Ishikawa (cell line): ENCODE data around the gene ACYP2.

Experiments used
- CEBPB ChIP-seq: IDR thresholded peaks from 2 replicates; pipeline ENCODE4 v1.6.1; 2012
- CREB1 ChIP-seq: IDR thresholded peaks from 2 replicates; pipeline ENCODE4 v1.6.1; 2012; ENCODE audit warnings: low read depth
- EGR1 ChIP-seq: IDR thresholded peaks from 2 replicates; pipeline ENCODE4 v1.6.1; 2012
- EP300 ChIP-seq: IDR thresholded peaks from 2 replicates; pipeline ENCODE4 v1.6.1; 2012; ENCODE audit warnings: borderline replicate concordance
- FOXM1 ChIP-seq: IDR thresholded peaks from 2 replicates; pipeline ENCODE4 v1.6.1; 2012; ENCODE audit warnings: low read depth, borderline replicate concordance
- MAX ChIP-seq: IDR thresholded peaks from 2 replicates; pipeline ENCODE4 v1.6.1; 2012
- NFIC ChIP-seq: IDR thresholded peaks from 2 replicates; pipeline ENCODE4 v1.6.1; 2012
- RAD21 ChIP-seq: IDR thresholded peaks from 2 replicates; pipeline ENCODE4 v1.6.1; 2012; ENCODE audit warnings: low read depth
- REST ChIP-seq: IDR thresholded peaks from 2 replicates; pipeline ENCODE4 v1.6.1; 2012; ENCODE audit warnings: low read depth, mild to moderate bottlenecking
- TAF1 ChIP-seq: IDR thresholded peaks from 2 replicates; pipeline ENCODE4 v1.6.1; 2012; ENCODE audit warnings: low read depth, mild to moderate bottlenecking
- TCF12 ChIP-seq: IDR thresholded peaks from 2 replicates; pipeline ENCODE4 v1.6.1; 2012; ENCODE audit warnings: low read depth
- TEAD4 ChIP-seq: IDR thresholded peaks from 2 replicates; pipeline ENCODE4 v1.6.1; 2012
- YY1 ChIP-seq: IDR thresholded peaks from 2 replicates; pipeline ENCODE4 v1.6.1; 2012; ENCODE audit warnings: low read depth
- ZBTB7A ChIP-seq: IDR thresholded peaks from 2 replicates; pipeline ENCODE4 v1.6.1; 2012; ENCODE audit warnings: low read depth
- TF ChIP-seq, protein P1 (sequence below): IDR thresholded peaks from 2 replicates; pipeline ENCODE4 v1.6.1; 2012

Gene ACYP2

GRCh38 chr2:54262015-54262765 lies 146.8 kb downstream of the ACYP2 start:
- TF ChIP-seq ZBTB7A (no peak), TEAD4 (no peak), REST (no peak), FOXM1 (no peak), CEBPB (no peak), YY1 (no peak), TCF12 (no peak), NFIC (no peak), CREB1 (no peak), EGR1 (no peak), EP300 (no peak), RAD21 (no peak), TAF1 (no peak), MAX (no peak)
- TF ChIP-seq, protein P1, sequence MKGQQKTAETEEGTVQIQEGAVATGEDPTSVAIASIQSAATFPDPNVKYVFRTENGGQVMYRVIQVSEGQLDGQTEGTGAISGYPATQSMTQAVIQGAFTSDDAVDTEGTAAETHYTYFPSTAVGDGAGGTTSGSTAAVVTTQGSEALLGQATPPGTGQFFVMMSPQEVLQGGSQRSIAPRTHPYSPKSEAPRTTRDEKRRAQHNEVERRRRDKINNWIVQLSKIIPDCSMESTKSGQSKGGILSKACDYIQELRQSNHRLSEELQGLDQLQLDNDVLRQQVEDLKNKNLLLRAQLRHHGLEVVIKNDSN = no peak

DNA sequence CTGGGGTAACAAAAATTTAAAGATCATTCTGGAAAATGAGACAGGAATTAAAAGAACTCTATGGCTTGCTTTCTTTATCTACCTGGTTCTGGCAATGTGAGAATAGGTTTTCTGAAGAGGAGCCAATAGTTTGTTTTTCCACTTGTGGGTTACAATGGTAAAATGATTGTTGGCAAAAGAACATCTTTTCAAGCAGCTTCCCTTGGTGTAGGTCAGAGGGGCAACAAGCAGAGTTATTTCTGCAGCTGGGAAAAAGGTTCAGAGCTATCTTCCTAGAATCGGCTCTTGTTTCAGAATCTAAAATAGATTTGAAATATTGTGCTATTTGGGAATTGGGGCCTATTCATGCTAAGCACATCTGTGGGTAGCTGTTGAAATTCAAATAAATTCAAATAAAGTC lies 152.2 kb downstream of the ACYP2 start:
- TF ChIP-seq MAX (no peak), FOXM1 (no peak), CEBPB (no peak), NFIC (no peak), RAD21 (no peak), TCF12 (no peak), ZBTB7A (no peak), TAF1 (no peak), CREB1 (no peak), EP300 (no peak), EGR1 (no peak), YY1 (no peak), REST (no peak), TEAD4 (no peak)
- TF ChIP-seq, protein P1 = no peak

- no peak for TF ChIP-seq TAF1
- no peak for TF ChIP-seq EP300
- TF ChIP-seq MAX = no peak
- no peak for TF ChIP-seq FOXM1
- TF ChIP-seq REST = no peak
- TF ChIP-seq TCF12 = no peak
- TF ChIP-seq EGR1 = no peak
- TF ChIP-seq YY1 = no peak
- no peak for TF ChIP-seq CREB1
- no peak for TF ChIP-seq NFIC
- no peak for TF ChIP-seq RAD21
- no peak for TF ChIP-seq TEAD4
- TF ChIP-seq, protein P1 = no peak
- TF ChIP-seq CEBPB = no peak
Observed at GRCh38 chr2:54271189-54271588, 155.8 kb downstream of the ACYP2 start.
